Left cardiac atrium (tissue), 4 donors: ENCODE results near the gene GCNT2. TPM values are rescaled to one million over a fixed set of nuclear protein-coding genes. Genes with fewer than 3 reads are reported as not detected.
"Not testable (repeated sequence)": the region's sequence is repeated elsewhere in the genome, so short reads cannot be mapped to it uniquely, and the experiment has no call there.

ENCODE experiments used
- ATAC-seq, 2 donors: fragments of 200-7000 bp; cut with Tn5 transposase; one replicate each; pipeline ENCODE4 v1.9.1; 2020; ENCODE audit warnings: mild to moderate bottlenecking in 2 of 2, moderate library complexity in 2 of 2
- DNase-seq: peaks from one replicate; pipeline ENCODE4 v3.0.0-alpha.2; 2020
- intact Hi-C, 2 donors: fragments of 100-400 bp; cut with DNase I; formaldehyde crosslinking; loops; one replicate each; pipeline versions ENCODE4 v1.14.1 to v1.15.1; 2022 to 2023
- total RNA-seq, 2 donors: library from RNA; stranded (reverse); fragmentation: NEBNext Ultra II Directional; extraction: Animal tissue kit (Norgen Biotek cat#: 25700); gene quantifications; one replicate each; pipeline ENCODE4 v1.2.1, GENCODE V29; 2021
- donor health status: DM: no; HTN: yes; CAD: no.
- donor health status: DM: no; HTN: yes; CAD: no; lungs with severe emphysema.
- donor health status: DM: yes; HTN: yes; CAD: no.
- donor health status: Dilated cardiomyopathy.

Gene GCNT2
- total RNA-seq, 2 donors from 2014 or later: 3.5 to 4.1 TPM

GRCh38 chr6:10588562-10589428 is 67.6 kb downstream of the GCNT2 start:
- ATAC-seq: no peak
- DNase-seq: no peak
- intact Hi-C loops: no loop called here

- intact Hi-C loops: no loop called here
- ATAC-seq (no peak), DNase-seq (no peak)
Measured at GRCh38 chr6:10589429-10589727, 68.2 kb downstream of the GCNT2 start.

- ATAC-seq: no peak
- intact Hi-C loops: no loop called here
- no peak for DNase-seq
Measured at GRCh38 chr6:10589983-10590382, 68.8 kb downstream of the GCNT2 start.

- ATAC-seq (no peak), DNase-seq (no peak)
- intact Hi-C loops: no loop called here
Measured at GRCh38 chr6:10591422-10592160, 70.4 kb downstream of the GCNT2 start.

DNA sequence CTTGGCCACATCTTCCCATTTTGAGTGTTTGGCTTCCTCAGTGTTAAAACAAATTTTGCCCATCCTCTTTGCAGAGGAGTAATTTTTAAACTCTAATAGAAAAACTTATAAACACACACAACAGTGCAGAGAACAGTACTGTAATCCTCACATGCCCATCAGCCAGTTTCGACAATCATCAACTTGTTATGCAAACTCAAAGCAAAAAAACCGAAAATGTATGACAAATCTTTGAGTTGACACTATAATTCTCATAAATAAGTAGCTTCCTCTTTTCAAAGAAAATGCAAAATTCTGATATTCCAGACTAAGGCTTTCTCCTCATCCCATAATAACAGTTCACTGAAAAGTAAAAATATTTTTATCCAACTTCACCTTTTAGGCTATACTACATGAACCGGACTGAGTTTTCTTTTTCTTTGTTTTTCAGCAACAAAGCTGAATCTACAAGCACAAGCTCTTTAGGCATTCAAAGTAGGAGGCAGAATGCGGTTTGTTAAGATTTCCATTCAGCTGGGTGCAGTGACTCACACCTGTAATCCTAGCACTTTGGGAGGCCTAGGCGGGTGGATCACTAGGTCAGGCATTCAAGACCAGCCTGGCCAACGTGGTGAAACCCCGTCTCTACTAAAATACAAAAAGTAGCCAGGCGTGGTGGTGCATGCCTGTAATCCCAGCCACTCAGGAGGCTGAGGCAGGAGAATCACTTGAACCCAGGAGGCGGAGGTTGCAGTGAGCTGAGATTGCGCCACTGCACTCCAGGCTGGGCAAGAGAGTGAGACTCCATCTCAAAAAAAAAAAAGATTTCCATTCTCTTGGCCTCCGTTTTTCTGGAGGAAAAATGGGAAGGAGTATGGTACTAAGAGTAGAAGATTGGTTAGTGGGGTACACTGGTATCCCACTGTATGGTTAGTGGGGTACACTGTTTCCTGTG is 74.8 kb downstream of the GCNT2 start:
- ATAC-seq: no peak
- intact Hi-C loops: no loop called here
- no peak for DNase-seq

DNA sequence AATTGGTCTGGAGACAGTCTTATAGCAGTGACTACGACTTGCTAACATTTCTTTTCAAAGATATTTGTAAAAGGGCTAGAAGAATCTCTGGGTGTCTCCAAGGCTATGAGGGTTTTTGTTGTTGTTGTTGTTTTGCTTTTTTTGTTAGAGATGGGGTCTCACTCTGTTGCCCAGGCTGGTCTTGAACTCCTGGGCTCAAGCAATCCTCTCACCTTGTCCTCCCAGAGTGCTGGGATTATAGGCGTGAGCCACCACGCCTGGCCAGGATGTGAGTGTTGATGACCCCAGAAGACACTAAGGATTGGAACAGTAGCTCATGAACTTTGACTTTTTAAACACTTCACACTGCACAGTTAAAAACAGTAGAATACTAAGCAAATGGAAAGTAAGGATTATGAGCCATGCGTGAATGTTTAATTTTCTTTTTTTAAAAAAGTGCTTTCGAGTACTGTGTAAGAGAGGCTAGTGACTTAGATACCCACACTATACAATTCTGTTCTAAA is 76.4 kb downstream of the GCNT2 start:
- no peak for DNase-seq
- no peak for ATAC-seq
- intact Hi-C loops: no loop called here

GRCh38 chr6:10598084-10598960 is 77.2 kb downstream of the GCNT2 start:
- ATAC-seq (no peak), DNase-seq (no peak)
- intact Hi-C loops: no loop called here

GRCh38 chr6:10599046-10599445 is 77.9 kb downstream of the GCNT2 start:
- ATAC-seq (no peak), DNase-seq (no peak)
- intact Hi-C loops: no loop called here

GRCh38 chr6:10600681-10601080 is 79.5 kb downstream of the GCNT2 start:
- ATAC-seq, intact Hi-C loops, DNase-seq: not testable (repeated sequence)

GRCh38 chr6:10603219-10603618 is 82.1 kb downstream of the GCNT2 start:
- intact Hi-C loops: no loop called here
- DNase-seq (no peak), ATAC-seq (peak in 1 of 2 donors; percentile 48)

DNA sequence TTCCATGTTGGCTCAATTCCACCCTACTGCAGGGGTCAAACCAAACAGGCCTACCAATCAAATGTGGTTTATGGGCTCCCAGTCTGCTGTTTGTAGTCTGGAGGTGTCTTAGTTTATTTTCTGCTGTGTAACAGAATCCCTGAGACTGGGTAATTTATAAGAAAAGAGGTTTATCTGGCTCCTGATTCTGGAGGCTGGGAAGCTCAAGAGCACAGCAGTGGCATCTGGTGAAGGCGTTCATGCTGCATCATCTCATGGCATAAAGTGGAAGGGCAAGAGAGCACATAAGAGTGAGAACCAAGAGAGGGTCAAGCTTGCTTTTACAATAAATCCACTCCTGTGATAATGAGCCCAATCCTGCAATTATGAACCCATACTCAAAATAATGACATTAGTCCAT is 87.9 kb downstream of the GCNT2 start:
- DNase-seq (no peak), ATAC-seq (no peak)
- intact Hi-C loops: no loop called here

GRCh38 chr6:10610289-10610688 is 89.1 kb downstream of the GCNT2 start:
- ATAC-seq (peak; percentile 88), DNase-seq (no peak)
- intact Hi-C loops: no loop called here

DNA sequence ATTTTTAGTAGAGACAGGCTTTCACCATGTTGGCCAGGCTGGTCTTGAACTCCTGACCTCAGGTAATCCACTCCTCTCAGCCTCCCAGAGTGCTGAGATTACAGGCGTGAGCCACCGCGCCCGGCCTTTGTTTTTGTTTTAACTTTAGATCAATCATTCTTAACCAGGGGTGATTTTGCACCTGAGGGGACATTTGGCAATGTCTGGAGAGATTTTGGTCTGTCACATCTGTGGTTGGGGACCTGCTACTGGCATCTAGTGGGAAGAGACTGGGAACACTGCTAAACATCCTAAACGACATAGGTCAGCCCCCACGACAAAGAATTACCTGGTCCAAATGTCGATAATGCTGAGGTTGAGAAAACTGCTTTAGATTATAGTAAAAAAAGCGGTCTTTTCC is 91.0 kb downstream of the GCNT2 start:
- intact Hi-C loops: no loop called here

DNA sequence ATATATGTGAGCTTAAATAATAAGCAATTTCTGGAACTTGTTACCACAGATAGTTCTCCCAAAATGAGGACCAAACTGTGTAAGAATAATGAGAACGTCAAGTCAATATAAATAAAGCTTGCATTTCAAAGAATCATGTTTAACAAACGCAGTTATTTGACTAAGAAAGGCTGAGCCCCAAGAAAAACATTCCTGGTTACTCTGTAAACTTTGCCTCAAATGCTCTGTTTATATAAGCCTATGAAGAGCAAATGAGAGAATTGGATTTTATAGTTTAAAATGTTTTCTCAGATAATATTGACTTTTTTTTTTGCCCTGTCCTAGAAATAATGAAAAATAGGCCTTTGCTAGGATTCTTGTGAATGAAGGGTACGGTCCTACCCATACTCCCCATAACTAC is 91.9 kb downstream of the GCNT2 start:
- intact Hi-C loops: no loop called here
- DNase-seq (no peak), ATAC-seq (no peak)

More for the DNA sequence above, 91.0 kb downstream of the GCNT2 start:
- no peak for DNase-seq
- ATAC-seq: no peak

GRCh38 chr6:10613723-10614122 is 92.6 kb downstream of the GCNT2 start:
- no peak for DNase-seq
- ATAC-seq: no peak
- intact Hi-C loops: no loop called here

GRCh38 chr6:10615675-10616074 is 94.5 kb downstream of the GCNT2 start:
- no peak for ATAC-seq
- intact Hi-C loops: no loop called here

GRCh38 chr6:10616266-10616665 is 95.1 kb downstream of the GCNT2 start:
- DNase-seq, intact Hi-C loops, ATAC-seq: not testable (repeated sequence)

More at GRCh38 chr6:10615675-10616074, 94.5 kb downstream of the GCNT2 start:
- no peak for DNase-seq

GRCh38 chr6:10617008-10617696 is 96.0 kb downstream of the GCNT2 start:
- no peak for ATAC-seq

More at GRCh38 chr6:10617008-10617696, 96.0 kb downstream of the GCNT2 start:
- intact Hi-C loops: no loop called here
- no peak for DNase-seq
